ENCODE measurements around the gene INPP1. TPM values are rescaled to one million over a fixed set of nuclear protein-coding genes. Genes with fewer than 3 reads are reported as not detected.

The INPP1 gene
- total RNA-seq, 1 experiment from 2014 or later = 4.3 TPM

DNA sequence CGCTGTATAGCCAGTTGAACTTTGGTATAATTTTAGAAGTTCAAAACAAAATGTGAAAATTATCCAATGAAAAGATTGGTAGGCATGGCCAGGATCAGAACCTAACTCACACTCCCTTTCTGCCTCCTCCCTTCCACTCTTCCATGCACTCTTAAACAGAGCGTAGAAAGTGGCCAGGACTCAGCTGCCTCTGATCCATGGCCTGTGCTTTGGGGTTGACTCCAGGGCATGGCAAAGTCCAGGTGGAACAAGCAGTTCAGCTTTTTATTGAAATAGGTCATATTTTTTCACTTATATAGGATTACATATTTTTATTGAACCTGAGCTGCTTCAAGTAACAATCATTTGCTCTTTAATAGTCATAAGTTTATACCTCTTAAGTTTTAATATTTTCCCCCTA is 26.2 kb downstream of the INPP1 start:
- Histone ChIP-seq H2BK5ac (ENCODE audit: insufficient read length, low read length) (no peak overlapping the region), H4K20me1 (ENCODE audit: control insufficient read depth, insufficient read depth, insufficient read length) (no peaks in the 10 kb centered on the region), H2BK120ac (ENCODE audit: low read depth, low read length, poor library complexity, severe bottlenecking) (no peak overlapping the region), H3K9me3 (ENCODE audit: control insufficient read depth, low read depth, low read length) (no peaks in the 10 kb centered on the region), H3K23me2 (ENCODE audit: insufficient read length, low read depth, low read length, poor library complexity, severe bottlenecking) (no peaks in the 10 kb centered on the region), H4K8ac (replicated peaks; ENCODE audit: insufficient read length, low read depth, low read length) (no peak overlapping the region), H3K4me1 (ENCODE audit: insufficient read depth, low read length) (no peaks in the 10 kb centered on the region), H3K79me2 (ENCODE audit: insufficient read depth, low read length) (no peaks in the 10 kb centered on the region), H3K4ac (ENCODE audit: low read depth, low read length) (no peak overlapping the region), H3T11ph (ENCODE audit: low read length) (no peak overlapping the region), H3K18ac (ENCODE audit: insufficient read length, low read depth, low read length) (no peak overlapping the region), H3K27ac (ENCODE audit: insufficient read length, low read depth, low read length) (no peak overlapping the region), H4K91ac (ENCODE audit: insufficient read length, low read depth, low read length) (no peak overlapping the region), H3K27me3 (ENCODE audit: insufficient read depth, low read length) (no peaks in the 10 kb centered on the region), H3K4me2 (ENCODE audit: insufficient read depth, insufficient read length, low read length) (no peak overlapping the region), H3K56ac (ENCODE audit: insufficient read length, low read depth, low read length) (no peak overlapping the region), H3K23ac (ENCODE audit: insufficient read length, low read depth, low read length) (no peak overlapping the region), H2BK20ac (ENCODE audit: low read depth, low read length, poor library complexity, severe bottlenecking) (no peak overlapping the region), H2AFZ (ENCODE audit: low read length) (no peak overlapping the region), H3K79me1 (ENCODE audit: insufficient read depth, low read depth, low read length, poor library complexity, severe bottlenecking) (no peaks in the 10 kb centered on the region), H3K9ac (ENCODE audit: extremely low read depth, insufficient read length, low read length) (no peak overlapping the region), H2AK5ac (ENCODE audit: insufficient read length, low read length) (no peak overlapping the region), H3K14ac (ENCODE audit: insufficient read depth, low read length) (no peak overlapping the region), H2BK15ac (ENCODE audit: low read depth, low read length) (no peak overlapping the region), H4K5ac (ENCODE audit: insufficient read length, low read depth, low read length) (no peak overlapping the region), H2BK12ac (ENCODE audit: insufficient read length, low read depth, low read length) (no peak overlapping the region)
- DNase-seq = no peak
- no peak overlapping the region for H3K4me3 Mint-ChIP-seq
- H3K4me1 Mint-ChIP-seq = 0 out of 4 replicates have a peak, but pooled peaks cover 0 to 4% of the 10 kb centered on the region in 2 experiments
- H3K9me3 Mint-ChIP-seq = no peaks in the 10 kb centered on the region
- no peaks in the 10 kb centered on the region for H3K36me3 Mint-ChIP-seq (ENCODE audit: insufficient read depth in 1 of 3, low read depth in 3 of 3)
- no peak overlapping the region for H3K27ac Mint-ChIP-seq
- TF ChIP-seq, protein P1, sequence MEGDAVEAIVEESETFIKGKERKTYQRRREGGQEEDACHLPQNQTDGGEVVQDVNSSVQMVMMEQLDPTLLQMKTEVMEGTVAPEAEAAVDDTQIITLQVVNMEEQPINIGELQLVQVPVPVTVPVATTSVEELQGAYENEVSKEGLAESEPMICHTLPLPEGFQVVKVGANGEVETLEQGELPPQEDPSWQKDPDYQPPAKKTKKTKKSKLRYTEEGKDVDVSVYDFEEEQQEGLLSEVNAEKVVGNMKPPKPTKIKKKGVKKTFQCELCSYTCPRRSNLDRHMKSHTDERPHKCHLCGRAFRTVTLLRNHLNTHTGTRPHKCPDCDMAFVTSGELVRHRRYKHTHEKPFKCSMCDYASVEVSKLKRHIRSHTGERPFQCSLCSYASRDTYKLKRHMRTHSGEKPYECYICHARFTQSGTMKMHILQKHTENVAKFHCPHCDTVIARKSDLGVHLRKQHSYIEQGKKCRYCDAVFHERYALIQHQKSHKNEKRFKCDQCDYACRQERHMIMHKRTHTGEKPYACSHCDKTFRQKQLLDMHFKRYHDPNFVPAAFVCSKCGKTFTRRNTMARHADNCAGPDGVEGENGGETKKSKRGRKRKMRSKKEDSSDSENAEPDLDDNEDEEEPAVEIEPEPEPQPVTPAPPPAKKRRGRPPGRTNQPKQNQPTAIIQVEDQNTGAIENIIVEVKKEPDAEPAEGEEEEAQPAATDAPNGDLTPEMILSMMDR (conservative IDR thresholded peaks at IDR 0.05) = no peak
- no peaks in the 10 kb centered on the region for H3K27me3 Mint-ChIP-seq (ENCODE audit: low read depth)
- WGBS (ENCODE audit: extremely low coverage, insufficient read length, low lambda C conversion rate) = no CpG with 5 or more reads among the region's 2 CpGs

All from H9 (cell line).